H9 (cell line): ENCODE results near the gene BRI3. TPM values are rescaled to one million over a fixed set of nuclear protein-coding genes. Genes with fewer than 3 reads are reported as not detected.
A peak's percentile ranks its signal among the peaks of the same experiment; 100 is the strongest.

Source experiments
- DNase-seq: peaks from one replicate; pipeline ENCODE4 v3.0.0-alpha.2; 2017
- H2AFZ ChIP-seq: one replicate; pipeline ENCODE4 v1.6.1; 2013; ENCODE audit warnings: mild to moderate bottlenecking, low read length, control low read depth, moderate library complexity
- H2AK5ac ChIP-seq: 2 replicates; pipeline ENCODE4 v1.6.1; 2013; ENCODE audit warnings: low read length, control low read depth, mixed read lengths; ENCODE audit not compliant: insufficient read length
- H2BK120ac ChIP-seq: one replicate; pipeline ENCODE4 v1.6.1; 2013; ENCODE audit warnings: low read depth, mild to moderate bottlenecking, low read length, control low read depth, inconsistent platforms; ENCODE audit not compliant: poor library complexity, severe bottlenecking
- H2BK12ac ChIP-seq: 2 replicates; pipeline ENCODE4 v1.6.1; 2013; ENCODE audit warnings: low read length, control low read depth, mixed read lengths, low read depth; ENCODE audit not compliant: insufficient read length
- H2BK15ac ChIP-seq: 2 replicates; pipeline ENCODE4 v1.6.1; 2013; ENCODE audit warnings: low read depth, low read length, control low read depth
- H2BK20ac ChIP-seq: one replicate; pipeline ENCODE4 v1.6.1; 2013; ENCODE audit warnings: low read depth, mild to moderate bottlenecking, low read length, control low read depth, inconsistent platforms; ENCODE audit not compliant: poor library complexity, severe bottlenecking
- H2BK5ac ChIP-seq: 2 replicates; pipeline ENCODE4 v1.6.1; 2013; ENCODE audit warnings: low read length, control low read depth, mixed read lengths; ENCODE audit not compliant: insufficient read length
- H3K14ac ChIP-seq: 2 replicates; pipeline ENCODE4 v1.6.1; 2013; ENCODE audit warnings: low read length, control low read depth; ENCODE audit not compliant: insufficient read depth
- H3K18ac ChIP-seq: 2 replicates; pipeline ENCODE4 v1.6.1; 2013; ENCODE audit warnings: low read depth, mild to moderate bottlenecking, mixed read lengths, low read length, control low read depth; ENCODE audit not compliant: insufficient read length
- H3K23ac ChIP-seq: 2 replicates; pipeline ENCODE4 v1.6.1; 2013; ENCODE audit warnings: low read length, control low read depth, mixed read lengths, low read depth; ENCODE audit not compliant: insufficient read length
- H3K23me2 ChIP-seq: 2 replicates; pipeline ENCODE4 v1.6.1; 2013; ENCODE audit warnings: low read depth, mild to moderate bottlenecking, mixed read lengths, low read length, control low read depth; ENCODE audit not compliant: insufficient read length, poor library complexity, severe bottlenecking
- H3K27ac ChIP-seq: 2 replicates; pipeline ENCODE4 v1.5.1; 2013; ENCODE audit warnings: low read length, control low read depth, mixed read lengths, low read depth; ENCODE audit not compliant: insufficient read length
- H3K27me3 ChIP-seq: 2 replicates; pipeline ENCODE4 v1.6.1; 2013; ENCODE audit warnings: low read length, control low read depth, inconsistent platforms; ENCODE audit not compliant: insufficient read depth
- H3K4ac ChIP-seq: 2 replicates; pipeline ENCODE4 v1.6.1; 2013; ENCODE audit warnings: low read depth, mild to moderate bottlenecking, control low read depth, inconsistent platforms, low read length, moderate library complexity
- H3K4me1 ChIP-seq: 2 replicates; pipeline ENCODE4 v1.6.1; 2013; ENCODE audit warnings: low read length, control low read depth, inconsistent platforms; ENCODE audit not compliant: insufficient read depth
- H3K4me2 ChIP-seq: 2 replicates; pipeline ENCODE4 v1.6.1; 2013; ENCODE audit warnings: low read length, control low read depth, mixed read lengths; ENCODE audit not compliant: insufficient read length, insufficient read depth
- H3K56ac ChIP-seq: 2 replicates; pipeline ENCODE4 v1.6.1; 2013; ENCODE audit warnings: low read depth, mild to moderate bottlenecking, mixed read lengths, low read length, control low read depth; ENCODE audit not compliant: insufficient read length
- H3K79me1 ChIP-seq: 2 replicates; pipeline ENCODE4 v1.6.1; 2013; ENCODE audit warnings: low read depth, mild to moderate bottlenecking, moderate library complexity, low read length, control low read depth, inconsistent platforms; ENCODE audit not compliant: insufficient read depth, poor library complexity, severe bottlenecking
- H3K79me2 ChIP-seq: 2 replicates; pipeline ENCODE4 v1.6.1; 2013; ENCODE audit warnings: low read length, control low read depth, inconsistent platforms; ENCODE audit not compliant: insufficient read depth
- H3K9ac ChIP-seq: 2 replicates; pipeline ENCODE4 v1.6.1; 2013; ENCODE audit warnings: low read length, control low read depth, mixed read lengths; ENCODE audit not compliant: insufficient read length; ENCODE audit errors: extremely low read depth
- H3K9me3 ChIP-seq: one replicate; pipeline ENCODE4 v1.6.1; 2013; ENCODE audit warnings: low read depth, low read length, inconsistent platforms; ENCODE audit not compliant: control insufficient read depth
- H3T11ph ChIP-seq: one replicate; pipeline ENCODE4 v1.6.1; 2013; ENCODE audit warnings: mild to moderate bottlenecking, low read length, control low read depth, inconsistent platforms
- H4K20me1 ChIP-seq: one replicate; pipeline ENCODE4 v1.6.1; 2013; ENCODE audit not compliant: control insufficient read depth, insufficient read length, insufficient read depth
- H4K5ac ChIP-seq: 2 replicates; pipeline ENCODE4 v1.6.1; 2013; ENCODE audit warnings: low read depth, mild to moderate bottlenecking, mixed read lengths, low read length, control low read depth; ENCODE audit not compliant: insufficient read length
- H4K8ac ChIP-seq: replicated peaks from 2 replicates; pipeline ENCODE4 v1.6.1; 2013; ENCODE audit warnings: low read length, control low read depth, mixed read lengths, low read depth; ENCODE audit not compliant: insufficient read length
- H4K91ac ChIP-seq: 2 replicates; pipeline ENCODE4 v1.6.1; 2013; ENCODE audit warnings: low read depth, mild to moderate bottlenecking, moderate library complexity, mixed read lengths, low read length, control low read depth; ENCODE audit not compliant: insufficient read length
- H3K27ac Mint-ChIP-seq, 3 experiments: 2 replicates in 2 of 3; 3 replicates in 1 of 3; pipeline ENCODE4 v1.8.0; 2020 to 2021; ENCODE audit warnings: mixed read lengths in 3 of 3, mild to moderate bottlenecking in 1 of 3, moderate library complexity in 1 of 3
- H3K27me3 Mint-ChIP-seq: 2 replicates; pipeline ENCODE4 v1.8.0; 2021; ENCODE audit warnings: low read depth, mild to moderate bottlenecking, moderate library complexity, mixed read lengths
- H3K36me3 Mint-ChIP-seq, 3 experiments: 2 replicates in 2 of 3; 3 replicates in 1 of 3; pipeline ENCODE4 v1.8.0; 2020 to 2021; ENCODE audit warnings: low read depth in 3 of 3, mixed read lengths in 3 of 3; ENCODE audit not compliant: insufficient read depth in 1 of 3
- H3K4me1 Mint-ChIP-seq, 2 experiments: 2 replicates each; pipeline ENCODE4 v1.8.0; 2020; ENCODE audit warnings: mixed read lengths in 2 of 2
- H3K4me3 Mint-ChIP-seq, 2 experiments: 2 replicates in 1 of 2; 3 replicates in 1 of 2; pipeline ENCODE4 v1.8.0; 2020 to 2021; ENCODE audit warnings: mild to moderate bottlenecking in 2 of 2, mixed read lengths in 2 of 2, moderate library complexity in 1 of 2
- H3K9me3 Mint-ChIP-seq, 2 experiments: 2 replicates in 1 of 2; 3 replicates in 1 of 2; pipeline ENCODE4 v1.8.0; 2020; ENCODE audit warnings: mild to moderate bottlenecking in 2 of 2, mixed read lengths in 2 of 2, moderate library complexity in 1 of 2
- CTCF ChIP-seq: fragments of 200-600 bp; sonication (generic); conservative IDR thresholded peaks from 3 replicates; pipeline ENCODE4 v1.8.0; 2021; ENCODE audit warnings: antibody characterized with exemption, mild to moderate bottlenecking
- WGBS: extraction: QIAGEN DNeasy Blood & Tissue Kit; methylation state at CpG from one replicate; pipeline ENCODE4 v1.1.7; 2013; ENCODE audit warnings: missing lambda C conversion rate, low lambda C conversion rate, mixed read lengths; ENCODE audit not compliant: insufficient read length; ENCODE audit errors: extremely low coverage; 5-methylcytosine and 5-hydroxymethylcytosine counted together
- total RNA-seq: library from RNA; stranded (reverse); gene quantifications from 2 replicates; pipeline ENCODE4 v1.2.1, GENCODE V29; 2021

Gene BRI3
- total RNA-seq, 1 experiment from 2014 or later, result 102 TPM

DNA sequence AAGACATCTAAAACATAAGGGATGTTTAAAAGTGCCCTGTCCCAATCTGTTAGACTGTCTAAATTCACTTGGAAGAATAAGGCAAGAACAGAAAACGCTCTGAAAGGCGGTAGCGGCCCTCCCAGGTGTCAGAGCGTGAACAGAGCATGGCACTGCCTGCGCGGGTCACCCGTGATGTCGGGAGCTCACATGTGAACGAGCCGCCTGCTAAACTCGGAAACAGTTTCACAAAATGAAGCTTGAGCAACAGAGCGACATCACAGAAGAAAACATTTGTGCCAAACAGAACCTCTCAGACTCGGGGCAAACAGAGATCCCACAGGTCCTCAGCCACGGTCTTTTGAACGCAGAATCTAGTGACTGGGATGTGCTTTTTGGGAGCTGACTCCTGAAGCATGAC lies 12.8 kb downstream of the BRI3 start:
- Histone ChIP-seq H2BK120ac (no peak overlapping the region), H2BK15ac (no peak overlapping the region), H3K79me2 (no peaks in the 10 kb centered on the region), H3K23ac (no peak overlapping the region), H3K23me2 (no peaks in the 10 kb centered on the region), H3K27me3 (no peaks in the 10 kb centered on the region), H3K4me1 (no peaks in the 10 kb centered on the region), H3K14ac (no peak overlapping the region), H2AK5ac (no peak overlapping the region), H3K9ac (no peak overlapping the region), H3K9me3 (no peaks in the 10 kb centered on the region), H4K5ac (no peak overlapping the region), H3K56ac (no peak overlapping the region), H3T11ph (no peak overlapping the region), H3K27ac (no peak overlapping the region), H4K8ac (no peak overlapping the region), H4K91ac (no peak overlapping the region), H3K79me1 (no peaks in the 10 kb centered on the region), H2BK20ac (no peak overlapping the region), H2BK12ac (no peak overlapping the region), H4K20me1 (no peaks in the 10 kb centered on the region), H3K18ac (no peak overlapping the region), H3K4ac (no peak overlapping the region), H3K4me2 (no peak overlapping the region), H2AFZ (no peak overlapping the region), H2BK5ac (no peak overlapping the region)
- peaks cover 10 to 54% (median 44%) of the 10 kb centered on the region in 3 experiments; a peak in 6 of 7 replicates for H3K36me3 Mint-ChIP-seq
- H3K4me1 Mint-ChIP-seq, result peaks cover 16 to 22% of the 10 kb centered on the region in 2 experiments
- H3K9me3 Mint-ChIP-seq, result no peaks in the 10 kb centered on the region
- H3K4me3 Mint-ChIP-seq, result peak overlapping the region in 1 of 2 experiments; percentile 23; a peak in 2 of 5 replicates
- WGBS, result no CpG with 5 or more reads among the region's 15 CpGs
- no peak for TF ChIP-seq CTCF
- no peaks in the 10 kb centered on the region for H3K27me3 Mint-ChIP-seq
- peak overlapping the region; percentile 27 to 81 (median 70); a peak in 4 of 7 replicates for H3K27ac Mint-ChIP-seq
- no peak for DNase-seq
